SK-N-SH (cell line): Measurements from ENCODE around the gene LEPROT. TPM values are rescaled to one million over a fixed set of nuclear protein-coding genes. Genes with fewer than 3 reads are reported as not detected.

Source experiments
- CTCF ChIA-PET: fragments of 300-600, 350-600 bp; formaldehyde crosslinking; extraction: SDS; loops from one replicate; lab custom pipeline; 2021; lab: Yijun Ruan, JAX
- POLR2A ChIA-PET: fragments of 350-600 bp; sonication (Branson Sonifier 250); formaldehyde crosslinking; extraction: SDS; loops from one replicate; lab custom pipeline; 2020; ENCODE audit warnings: antibody characterized with exemption, inconsistent platforms; lab: Yijun Ruan, JAX
- DNase-seq: peaks from one replicate; pipeline ENCODE4 v3.0.0; 2012
- H2AFZ ChIP-seq: fragments of 200-600 bp; sonication (generic); 2 replicates; pipeline ENCODE4 v1.8.1; 2016; ENCODE audit warnings: antibody characterized with exemption, mild to moderate bottlenecking, low read depth
- H3F3A ChIP-seq: fragments of 200-600 bp; sonication (generic); replicated peaks from 2 replicates; pipeline ENCODE3; 2016; ENCODE audit warnings: antibody characterized with exemption, mild to moderate bottlenecking; ENCODE audit not compliant: insufficient read depth
- H3K27ac ChIP-seq, 2 experiments: fragments of 200-500 bp in 1 of 2; fragments of 200-600 bp in 1 of 2; sonication (Bioruptor generic) in 1 of 2; sonication (generic), shearing (Covaris generic) in 1 of 2; 2 replicates each; pipeline versions ENCODE4 v1.5.1 to v1.6.1; 2014 to 2016; ENCODE audit warnings: low read depth in 2 of 2, inconsistent platforms in 1 of 2, low read length in 1 of 2, mild to moderate bottlenecking in 1 of 2, mixed read lengths in 1 of 2
- H3K27me3 ChIP-seq: fragments of 200-600 bp; sonication (generic), shearing (Covaris generic); 2 replicates; pipeline ENCODE4 v1.6.1; 2016; ENCODE audit warnings: mixed run types; ENCODE audit not compliant: insufficient read depth
- H3K36me3 ChIP-seq, 2 experiments: fragments of 200-500 bp in 1 of 2; fragments of 200-600 bp in 1 of 2; sonication (Bioruptor generic) in 1 of 2; sonication (generic) in 1 of 2; replicated peaks in 1 of 2; 2 replicates each; pipeline versions ENCODE3 to v1.5.1; 2014 to 2016; ENCODE audit warnings: low read length in 1 of 2, mild to moderate bottlenecking in 1 of 2; ENCODE audit not compliant: insufficient read depth in 2 of 2, control insufficient read depth in 1 of 2
- H3K4me1 ChIP-seq, 2 experiments: fragments of 200-500 bp in 1 of 2; fragments of 200-600 bp in 1 of 2; sonication (Bioruptor generic) in 1 of 2; sonication (generic), shearing (Covaris generic) in 1 of 2; 2 replicates each; pipeline versions ENCODE4 v1.5.1 to v1.6.1; 2014 to 2016; ENCODE audit warnings: low read depth in 1 of 2, low read length in 1 of 2, mixed run types in 1 of 2; ENCODE audit not compliant: insufficient read depth in 2 of 2, control insufficient read depth in 1 of 2
- H3K4me2 ChIP-seq: fragments of 200-600 bp; sonication (generic), shearing (Covaris generic); 2 replicates; pipeline ENCODE4 v1.6.1; 2017; ENCODE audit warnings: mixed run types
- H3K4me3 ChIP-seq, 2 experiments: fragments of 200-500 bp in 1 of 2; fragments of 200-600 bp in 1 of 2; sonication (Bioruptor generic) in 1 of 2; sonication (generic), shearing (Covaris generic) in 1 of 2; 2 replicates each; pipeline versions ENCODE4 v1.5.1 to v1.8.1; 2014 to 2016; ENCODE audit warnings: low read depth in 2 of 2, inconsistent platforms in 1 of 2, low read length in 1 of 2, mild to moderate bottlenecking in 1 of 2, mixed read lengths in 1 of 2, moderate library complexity in 1 of 2
- H3K79me2 ChIP-seq: fragments of 200-600 bp; sonication (generic); 2 replicates; pipeline ENCODE4 v1.8.1; 2017; ENCODE audit warnings: mild to moderate bottlenecking; ENCODE audit not compliant: insufficient read depth
- H3K9ac ChIP-seq: fragments of 200-600 bp; sonication (generic); 2 replicates; pipeline ENCODE4 v1.6.1; 2017; ENCODE audit warnings: mixed run types
- H3K9me2 ChIP-seq: fragments of 200-600 bp; sonication (generic); 2 replicates; pipeline ENCODE4 v1.6.1; 2017; ENCODE audit warnings: mixed run types
- H3K9me3 ChIP-seq: fragments of 200-600 bp; sonication (generic); 2 replicates; pipeline ENCODE4 v1.6.1; 2017; ENCODE audit warnings: mixed run types, mild to moderate bottlenecking, moderate library complexity
- H4K20me1 ChIP-seq: fragments of 200-600 bp; sonication (generic); 2 replicates; pipeline ENCODE4 v1.6.1; 2017; ENCODE audit warnings: mild to moderate bottlenecking, mixed run types; ENCODE audit not compliant: insufficient read depth
- CHD2 ChIP-seq: fragments of 150-350 bp; IDR thresholded peaks from 2 replicates; pipeline ENCODE4 v1.6.1; 2018; ENCODE audit warnings: low read length; ENCODE audit not compliant: partially characterized antibody
- EP300 ChIP-seq, 2 experiments: IDR thresholded peaks; 2 replicates each; pipeline versions ENCODE4 v1.4.0 to v1.6.1; 2012; ENCODE audit warnings: borderline replicate concordance in 1 of 2, low read depth in 1 of 2, low read length in 1 of 2
- GATA2 ChIP-seq: sonication (generic); formaldehyde crosslinking; IDR thresholded peaks from 2 replicates; pipeline ENCODE4 v1.5.0; 2020; ENCODE audit warnings: mild to moderate bottlenecking, missing genetic modification reagents
- JUND ChIP-seq: IDR thresholded peaks from 2 replicates; pipeline ENCODE4 v1.4.0; 2012
- POLR2AphosphoS5 ChIP-seq: IDR thresholded peaks from 2 replicates; pipeline ENCODE4 v1.6.1; 2012; ENCODE audit warnings: low read depth, low read length
- RAD21 ChIP-seq: IDR thresholded peaks from 2 replicates; pipeline ENCODE4 v1.6.1; 2012; ENCODE audit warnings: mild to moderate bottlenecking, low read length
- RCOR1 ChIP-seq: fragments of 150-350 bp; IDR thresholded peaks from 2 replicates; pipeline ENCODE4 v1.6.1; 2017; ENCODE audit warnings: antibody characterized with exemption, low read length
- RFX5 ChIP-seq: IDR thresholded peaks from 2 replicates; pipeline ENCODE4 v1.6.1; 2012; ENCODE audit warnings: mild to moderate bottlenecking, improper control_type of control experiment, low read length
- RXRA ChIP-seq: IDR thresholded peaks from 2 replicates; pipeline ENCODE4 v1.4.0; 2012; ENCODE audit warnings: low read depth, mild to moderate bottlenecking, borderline replicate concordance
- SIN3A ChIP-seq: IDR thresholded peaks from 2 replicates; pipeline ENCODE4 v1.6.1; 2012; ENCODE audit warnings: low read depth, mild to moderate bottlenecking, low read length, moderate library complexity, borderline replicate concordance
- USF2 ChIP-seq: fragments of 150-350 bp; IDR thresholded peaks from 2 replicates; pipeline ENCODE4 v1.6.1; 2017; ENCODE audit warnings: antibody characterized with exemption, low read length, low read depth, borderline replicate concordance
- ZBTB33 ChIP-seq: IDR thresholded peaks from 2 replicates; pipeline ENCODE4 v1.4.0; 2012; ENCODE audit warnings: low read depth, borderline replicate concordance
- polyA plus RNA-seq, 3 experiments: library from polyadenylated mRNA; depleted of rRNA; stranded (reverse); fragments of >200 nt; gene quantifications; 2 replicates each; pipeline ENCODE4 v1.2.3, GENCODE V29; 2012
- TF ChIP-seq, protein P1 (sequence below): fragments of 150-350 bp; IDR thresholded peaks from 2 replicates; pipeline ENCODE4 v1.6.1; 2016; ENCODE audit warnings: mild to moderate bottlenecking, low read depth, low read length
- TF ChIP-seq, protein P2 (sequence below): IDR thresholded peaks from 2 replicates; pipeline ENCODE4 v1.6.1; 2012; ENCODE audit warnings: mild to moderate bottlenecking, low read depth, low read length, moderate library complexity
- TF ChIP-seq, protein P3 (sequence below): IDR thresholded peaks from 2 replicates; pipeline ENCODE4 v1.4.0; 2012; ENCODE audit warnings: low read depth, borderline replicate concordance

LEPROT gene
- polyA plus RNA-seq, 1 of the 3 experiments (the other 2 are of a cell fraction): 38.9 TPM

- no peaks in the 10 kb centered on the region for H3K4me1 ChIP-seq
- no peaks in the 10 kb centered on the region for H3K9me2 ChIP-seq
- POLR2A ChIA-PET: no interaction called here
- H3K4me2 ChIP-seq: no peak overlapping the region
- no peak for DNase-seq
- H3K79me2 ChIP-seq: no peaks in the 10 kb centered on the region
- no peaks in the 10 kb centered on the region for H3K9me3 ChIP-seq
- CTCF ChIA-PET: no interaction called here
- no peaks in the 10 kb centered on the region for H3F3A ChIP-seq
- no peaks in the 10 kb centered on the region for H3K27me3 ChIP-seq
- no peaks in the 10 kb centered on the region for H4K20me1 ChIP-seq
- no peak overlapping the region for H3K9ac ChIP-seq
- H2AFZ ChIP-seq: no peak overlapping the region
- no peak for TF ChIP-seq RFX5
- no peak for TF ChIP-seq ZBTB33
- H3K27ac ChIP-seq: no peak overlapping the region
- no peak overlapping the region for H3K4me3 ChIP-seq
- H3K36me3 ChIP-seq: no peaks in the 10 kb centered on the region
Observed at GRCh38 chr1:65456481-65456880, 36.0 kb downstream of the LEPROT start.

GRCh38 chr1:65457868-65458267 lies 37.4 kb downstream of the LEPROT start:
- TF ChIP-seq CHD2: no peak
- TF ChIP-seq USF2: no peak
- TF ChIP-seq JUND: no peak
- TF ChIP-seq RCOR1: no peak
- TF ChIP-seq, protein P1, sequence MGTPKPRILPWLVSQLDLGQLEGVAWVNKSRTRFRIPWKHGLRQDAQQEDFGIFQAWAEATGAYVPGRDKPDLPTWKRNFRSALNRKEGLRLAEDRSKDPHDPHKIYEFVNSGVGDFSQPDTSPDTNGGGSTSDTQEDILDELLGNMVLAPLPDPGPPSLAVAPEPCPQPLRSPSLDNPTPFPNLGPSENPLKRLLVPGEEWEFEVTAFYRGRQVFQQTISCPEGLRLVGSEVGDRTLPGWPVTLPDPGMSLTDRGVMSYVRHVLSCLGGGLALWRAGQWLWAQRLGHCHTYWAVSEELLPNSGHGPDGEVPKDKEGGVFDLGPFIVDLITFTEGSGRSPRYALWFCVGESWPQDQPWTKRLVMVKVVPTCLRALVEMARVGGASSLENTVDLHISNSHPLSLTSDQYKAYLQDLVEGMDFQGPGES: no peak
- TF ChIP-seq POLR2AphosphoS5: no peak
- no peak for TF ChIP-seq EP300 (IDR thresholded peaks at IDR 0.05; ENCODE audit: borderline replicate concordance in 1 of 2, low read depth in 1 of 2, low read length in 1 of 2)
- no peak for TF ChIP-seq RXRA
- no peak for TF ChIP-seq GATA2 (CRISPR knock-in tag)
- TF ChIP-seq, protein P2, sequence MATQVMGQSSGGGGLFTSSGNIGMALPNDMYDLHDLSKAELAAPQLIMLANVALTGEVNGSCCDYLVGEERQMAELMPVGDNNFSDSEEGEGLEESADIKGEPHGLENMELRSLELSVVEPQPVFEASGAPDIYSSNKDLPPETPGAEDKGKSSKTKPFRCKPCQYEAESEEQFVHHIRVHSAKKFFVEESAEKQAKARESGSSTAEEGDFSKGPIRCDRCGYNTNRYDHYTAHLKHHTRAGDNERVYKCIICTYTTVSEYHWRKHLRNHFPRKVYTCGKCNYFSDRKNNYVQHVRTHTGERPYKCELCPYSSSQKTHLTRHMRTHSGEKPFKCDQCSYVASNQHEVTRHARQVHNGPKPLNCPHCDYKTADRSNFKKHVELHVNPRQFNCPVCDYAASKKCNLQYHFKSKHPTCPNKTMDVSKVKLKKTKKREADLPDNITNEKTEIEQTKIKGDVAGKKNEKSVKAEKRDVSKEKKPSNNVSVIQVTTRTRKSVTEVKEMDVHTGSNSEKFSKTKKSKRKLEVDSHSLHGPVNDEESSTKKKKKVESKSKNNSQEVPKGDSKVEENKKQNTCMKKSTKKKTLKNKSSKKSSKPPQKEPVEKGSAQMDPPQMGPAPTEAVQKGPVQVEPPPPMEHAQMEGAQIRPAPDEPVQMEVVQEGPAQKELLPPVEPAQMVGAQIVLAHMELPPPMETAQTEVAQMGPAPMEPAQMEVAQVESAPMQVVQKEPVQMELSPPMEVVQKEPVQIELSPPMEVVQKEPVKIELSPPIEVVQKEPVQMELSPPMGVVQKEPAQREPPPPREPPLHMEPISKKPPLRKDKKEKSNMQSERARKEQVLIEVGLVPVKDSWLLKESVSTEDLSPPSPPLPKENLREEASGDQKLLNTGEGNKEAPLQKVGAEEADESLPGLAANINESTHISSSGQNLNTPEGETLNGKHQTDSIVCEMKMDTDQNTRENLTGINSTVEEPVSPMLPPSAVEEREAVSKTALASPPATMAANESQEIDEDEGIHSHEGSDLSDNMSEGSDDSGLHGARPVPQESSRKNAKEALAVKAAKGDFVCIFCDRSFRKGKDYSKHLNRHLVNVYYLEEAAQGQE: no peak
- TF ChIP-seq SIN3A: no peak
- no peak for TF ChIP-seq RFX5
- no peak for TF ChIP-seq RAD21
- TF ChIP-seq, protein P3, sequence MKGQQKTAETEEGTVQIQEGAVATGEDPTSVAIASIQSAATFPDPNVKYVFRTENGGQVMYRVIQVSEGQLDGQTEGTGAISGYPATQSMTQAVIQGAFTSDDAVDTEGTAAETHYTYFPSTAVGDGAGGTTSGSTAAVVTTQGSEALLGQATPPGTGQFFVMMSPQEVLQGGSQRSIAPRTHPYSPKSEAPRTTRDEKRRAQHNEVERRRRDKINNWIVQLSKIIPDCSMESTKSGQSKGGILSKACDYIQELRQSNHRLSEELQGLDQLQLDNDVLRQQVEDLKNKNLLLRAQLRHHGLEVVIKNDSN: no peak
- POLR2A ChIA-PET: no interaction called here
- no peak overlapping the region for H2AFZ ChIP-seq
- H3K36me3 ChIP-seq: no peaks in the 10 kb centered on the region
- CTCF ChIA-PET: interaction anchor here (1.3 to 2.8 kb wide), 3 partner anchors 11 to 230 kb away, joined by 4 to 22 read pairs (median 5); no protein-coding TSS in a partner anchor
- H3K4me1 ChIP-seq: no peaks in the 10 kb centered on the region
- no peaks in the 10 kb centered on the region for H3K9me2 ChIP-seq
- DNase-seq: no peak
- H3K9me3 ChIP-seq: no peaks in the 10 kb centered on the region
- no peak overlapping the region for H3K4me3 ChIP-seq
- no peaks in the 10 kb centered on the region for H3K27me3 ChIP-seq
- no peaks in the 10 kb centered on the region for H3F3A ChIP-seq
- no peaks in the 10 kb centered on the region for H4K20me1 ChIP-seq
- no peak overlapping the region for H3K9ac ChIP-seq
- no peaks in the 10 kb centered on the region for H3K79me2 ChIP-seq
- H3K27ac ChIP-seq: no peak overlapping the region
- H3K4me2 ChIP-seq: no peak overlapping the region
